Calu3 (cell line): ENCODE results near the gene KCNJ3. TPM values are rescaled to one million over a fixed set of nuclear protein-coding genes. Genes with fewer than 3 reads are reported as not detected.

Experiments used
- BruUV-seq: library from RNA; stranded (reverse); fragments of 400-500 nt; replicated peaks from 2 replicates; lab custom pipeline; 2021; lab: Mats Ljungman, UMichigan
- CTCF ChIA-PET: fragments of 300-600 bp; sonication (Branson Sonifier 250); formaldehyde crosslinking; loops from one replicate; lab custom pipeline; 2022; ENCODE audit warnings: antibody characterized with exemption; lab: Charles Lee
- DNase-seq: peaks from one replicate; pipeline ENCODE4 v3.0.0; 2022
- H3K27ac Mint-ChIP-seq: one replicate; pipeline ENCODE4 v1.8.0; 2022; ENCODE audit warnings: mixed read lengths; ENCODE audit not compliant: unreplicated experiment
- H3K27me3 Mint-ChIP-seq: one replicate; pipeline ENCODE4 v1.8.0; 2022; ENCODE audit warnings: mixed read lengths; ENCODE audit not compliant: unreplicated experiment
- H3K36me3 Mint-ChIP-seq: one replicate; pipeline ENCODE4 v1.8.0; 2022; ENCODE audit warnings: mild to moderate bottlenecking, moderate library complexity, mixed read lengths; ENCODE audit not compliant: insufficient read depth, unreplicated experiment
- H3K4me1 Mint-ChIP-seq: one replicate; pipeline ENCODE4 v1.8.0; 2022; ENCODE audit warnings: mild to moderate bottlenecking, low read depth, mixed read lengths; ENCODE audit not compliant: unreplicated experiment
- H3K4me3 Mint-ChIP-seq: one replicate; pipeline ENCODE4 v1.8.0; 2022; ENCODE audit warnings: mild to moderate bottlenecking, low read depth, moderate library complexity, mixed read lengths; ENCODE audit not compliant: unreplicated experiment
- H3K9me3 Mint-ChIP-seq: one replicate; pipeline ENCODE4 v1.8.0; 2022; ENCODE audit warnings: low read depth, mixed read lengths; ENCODE audit not compliant: unreplicated experiment
- intact Hi-C: fragments of 100-400 bp; cut with micrococcal nuclease; formaldehyde crosslinking; loops from one replicate; pipeline ENCODE4 v1.10.0; 2022; ENCODE audit not compliant: unreplicated experiment
- total RNA-seq: library from RNA; stranded (reverse); gene quantifications from 2 replicates; pipeline ENCODE4 v1.2.3, GENCODE V29; 2022
- TF ChIP-seq, protein P1 (sequence below): fragments of 200-600 bp; IDR thresholded peaks from one replicate; pipeline ENCODE4 v1.8.0; 2022; ENCODE audit warnings: antibody characterized with exemption; ENCODE audit not compliant: unreplicated experiment

KCNJ3 gene
- total RNA-seq, 1 experiment from 2014 or later: 0.17 TPM

DNA sequence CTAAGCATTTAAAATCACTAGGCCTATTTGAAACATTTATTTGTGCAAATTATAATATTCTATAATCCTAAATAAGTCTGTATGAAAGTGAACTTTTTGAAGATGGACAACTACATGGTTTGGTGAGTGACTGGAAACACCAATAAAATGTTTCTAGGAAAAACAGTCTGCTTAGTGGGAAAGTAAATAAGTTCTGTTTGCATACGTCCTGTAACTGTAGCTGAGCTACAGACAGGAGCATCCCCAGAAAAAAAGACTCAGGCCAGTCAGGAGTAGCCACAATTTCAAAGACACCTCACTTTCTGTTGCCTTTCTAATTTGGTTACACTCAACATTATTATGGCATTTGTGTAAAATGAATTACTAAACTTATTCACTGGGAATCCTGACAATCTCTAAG is 28.4 kb upstream of the KCNJ3 start:
- CTCF ChIA-PET: no interaction called here
- H3K36me3 Mint-ChIP-seq: no peaks in the 10 kb centered on the region
- no peaks in the 10 kb centered on the region for H3K4me1 Mint-ChIP-seq
- no TSS peak for BruUV-seq
- no peaks in the 10 kb centered on the region for H3K9me3 Mint-ChIP-seq
- H3K27me3 Mint-ChIP-seq: no peaks in the 10 kb centered on the region
- no peak for DNase-seq
- intact Hi-C loops: no loop called here
- no peak overlapping the region for H3K27ac Mint-ChIP-seq
- TF ChIP-seq, protein P1, sequence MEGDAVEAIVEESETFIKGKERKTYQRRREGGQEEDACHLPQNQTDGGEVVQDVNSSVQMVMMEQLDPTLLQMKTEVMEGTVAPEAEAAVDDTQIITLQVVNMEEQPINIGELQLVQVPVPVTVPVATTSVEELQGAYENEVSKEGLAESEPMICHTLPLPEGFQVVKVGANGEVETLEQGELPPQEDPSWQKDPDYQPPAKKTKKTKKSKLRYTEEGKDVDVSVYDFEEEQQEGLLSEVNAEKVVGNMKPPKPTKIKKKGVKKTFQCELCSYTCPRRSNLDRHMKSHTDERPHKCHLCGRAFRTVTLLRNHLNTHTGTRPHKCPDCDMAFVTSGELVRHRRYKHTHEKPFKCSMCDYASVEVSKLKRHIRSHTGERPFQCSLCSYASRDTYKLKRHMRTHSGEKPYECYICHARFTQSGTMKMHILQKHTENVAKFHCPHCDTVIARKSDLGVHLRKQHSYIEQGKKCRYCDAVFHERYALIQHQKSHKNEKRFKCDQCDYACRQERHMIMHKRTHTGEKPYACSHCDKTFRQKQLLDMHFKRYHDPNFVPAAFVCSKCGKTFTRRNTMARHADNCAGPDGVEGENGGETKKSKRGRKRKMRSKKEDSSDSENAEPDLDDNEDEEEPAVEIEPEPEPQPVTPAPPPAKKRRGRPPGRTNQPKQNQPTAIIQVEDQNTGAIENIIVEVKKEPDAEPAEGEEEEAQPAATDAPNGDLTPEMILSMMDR: no peak
- no peak overlapping the region for H3K4me3 Mint-ChIP-seq

- no peaks in the 10 kb centered on the region for H3K27me3 Mint-ChIP-seq
- H3K27ac Mint-ChIP-seq: no peak overlapping the region
- CTCF ChIA-PET: no interaction called here
These were observed 24.8 kb upstream of the KCNJ3 start for GRCh38 chr2:154673694-154674093.

DNA sequence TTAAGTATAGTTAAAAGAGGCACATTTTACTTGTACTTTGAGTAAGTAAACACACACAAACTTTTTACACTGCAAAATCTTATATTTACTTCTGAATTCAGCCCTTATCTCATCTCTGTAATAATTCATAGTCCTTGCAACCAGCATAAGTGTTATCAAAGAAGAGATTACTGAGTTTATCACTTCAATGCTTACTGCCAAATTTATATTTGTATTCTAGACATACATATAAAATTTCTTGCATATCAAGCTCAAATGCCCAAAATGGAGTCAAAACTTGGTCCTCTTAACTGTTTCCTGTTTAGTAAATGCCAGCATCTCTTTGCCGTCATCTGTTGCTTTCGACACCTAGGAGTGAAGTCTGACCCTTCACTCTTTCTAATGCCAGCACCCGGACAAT is 21.1 kb upstream of the KCNJ3 start:
- H3K4me1 Mint-ChIP-seq: no peaks in the 10 kb centered on the region
- no peaks in the 10 kb centered on the region for H3K27me3 Mint-ChIP-seq
- no peaks in the 10 kb centered on the region for H3K36me3 Mint-ChIP-seq
- no peak for DNase-seq
- no TSS peak for BruUV-seq
- H3K27ac Mint-ChIP-seq: no peak overlapping the region
- intact Hi-C loops: no loop called here
- TF ChIP-seq, protein P1: no peak
- H3K4me3 Mint-ChIP-seq: no peak overlapping the region
- peaks cover 2% of the 10 kb centered on the region for H3K9me3 Mint-ChIP-seq
- CTCF ChIA-PET: interaction anchor here (0.6 kb wide), 1 partner anchor 506 kb away, joined by 3 read pairs; no protein-coding TSS in a partner anchor

More at GRCh38 chr2:154673694-154674093, 24.8 kb upstream of the KCNJ3 start:
- BruUV-seq: no TSS peak
- intact Hi-C loops: no loop called here
- DNase-seq: no peak
- peaks cover 2% of the 10 kb centered on the region for H3K9me3 Mint-ChIP-seq
- H3K4me1 Mint-ChIP-seq: no peaks in the 10 kb centered on the region
- H3K36me3 Mint-ChIP-seq: no peaks in the 10 kb centered on the region
- H3K4me3 Mint-ChIP-seq: no peak overlapping the region
- TF ChIP-seq, protein P1: no peak

- H3K36me3 Mint-ChIP-seq: no peaks in the 10 kb centered on the region
- peaks cover 2% of the 10 kb centered on the region for H3K9me3 Mint-ChIP-seq
- TF ChIP-seq, protein P1: no peak
- no peak overlapping the region for H3K27ac Mint-ChIP-seq
- DNase-seq: no peak
- no peaks in the 10 kb centered on the region for H3K27me3 Mint-ChIP-seq
- H3K4me3 Mint-ChIP-seq: no peak overlapping the region
- CTCF ChIA-PET: no interaction called here
- BruUV-seq: no TSS peak
- no peaks in the 10 kb centered on the region for H3K4me1 Mint-ChIP-seq
- intact Hi-C loops: no loop called here
These were observed 16.8 kb upstream of the KCNJ3 start for GRCh38 chr2:154681741-154682140.
